H1 (cell line): ENCODE data around the gene CENPA. TPM values are rescaled to one million over a fixed set of nuclear protein-coding genes. Genes with fewer than 3 reads are reported as not detected.

Source experiments
- CTCF ChIA-PET: fragments of 300-600 bp; sonication (Branson Sonifier 250); formaldehyde crosslinking; loops from one replicate; lab custom pipeline; 2021; ENCODE audit not compliant: partially characterized antibody; lab: Charles Lee
- POLR2A ChIA-PET: fragments of 300-600 bp; sonication (Branson Sonifier 250); formaldehyde crosslinking; loops from one replicate; lab custom pipeline; 2021; ENCODE audit warnings: inconsistent platforms; ENCODE audit not compliant: partially characterized antibody; lab: Charles Lee
- DNase-seq, 2 experiments: peaks; one replicate each; pipeline versions ENCODE4 v3.0.0 to v3.0.0-alpha.2; 2010 to 2022; ENCODE audit warnings: low spot score in 2 of 2, low read depth in 1 of 2, mixed read lengths in 1 of 2
- FAIRE-seq: peaks from 2 replicates; lab custom pipeline; 2011; peaks lifted over from hg19 to GRCh38; lab: Jason Lieb, UNC
- H2AFZ ChIP-seq: 2 replicates; pipeline ENCODE4 v1.8.1; 2012; ENCODE audit warnings: low read length, inconsistent platforms
- H2AK5ac ChIP-seq: 2 replicates; pipeline ENCODE4 v1.6.1; 2013; ENCODE audit warnings: low read depth, low read length
- H2BK120ac ChIP-seq: replicated peaks from 2 replicates; pipeline ENCODE3; 2013; ENCODE audit warnings: low read depth, low read length, inconsistent platforms
- H2BK12ac ChIP-seq: 2 replicates; pipeline ENCODE4 v1.6.1; 2013; ENCODE audit warnings: low read depth, low read length
- H2BK15ac ChIP-seq: 2 replicates; pipeline ENCODE4 v1.6.1; 2013; ENCODE audit warnings: low read length
- H2BK20ac ChIP-seq: 2 replicates; pipeline ENCODE4 v1.6.1; 2013; ENCODE audit warnings: low read length
- H2BK5ac ChIP-seq: 2 replicates; pipeline ENCODE4 v1.6.1; 2013; ENCODE audit warnings: low read depth, low read length
- H3K14ac ChIP-seq: 2 replicates; pipeline ENCODE4 v1.6.1; 2013; ENCODE audit warnings: inconsistent platforms; ENCODE audit not compliant: insufficient read length
- H3K18ac ChIP-seq: 2 replicates; pipeline ENCODE4 v1.6.1; 2013; ENCODE audit warnings: low read length; ENCODE audit errors: extremely low read depth
- H3K23ac ChIP-seq: 2 replicates; pipeline ENCODE4 v1.6.1; 2013; ENCODE audit warnings: inconsistent platforms; ENCODE audit not compliant: insufficient read length
- H3K23me2 ChIP-seq: 2 replicates; pipeline ENCODE4 v1.6.1; 2013; ENCODE audit warnings: low read depth, low read length
- H3K27ac ChIP-seq: 2 replicates; pipeline ENCODE4 v1.6.1; 2011; ENCODE audit warnings: low read depth, low read length, inconsistent platforms
- H3K27me3 ChIP-seq, 4 experiments: replicated peaks in 1 of 4; 1 replicate in 1 of 4; 2 replicates in 3 of 4; pipeline versions ENCODE4 v1.6.1 to v1.8.1; 2011 to 2013; ENCODE audit warnings: low read length in 3 of 4, mild to moderate bottlenecking in 3 of 4, inconsistent platforms in 2 of 4, mixed read lengths in 2 of 4, moderate library complexity in 1 of 4; ENCODE audit not compliant: control insufficient read depth in 3 of 4, insufficient read depth in 3 of 4; ENCODE audit errors: extremely low read depth in 1 of 4
- H3K36me3 ChIP-seq, 4 experiments: 2 replicates each; pipeline versions ENCODE4 v1.6.1 to v1.8.1; 2011 to 2013; ENCODE audit warnings: mild to moderate bottlenecking in 4 of 4, low read length in 3 of 4, moderate library complexity in 2 of 4, control low read depth in 1 of 4, inconsistent platforms in 1 of 4; ENCODE audit not compliant: insufficient read depth in 4 of 4, control insufficient read depth in 2 of 4
- H3K4ac ChIP-seq: replicated peaks from 2 replicates; pipeline ENCODE3; 2013; ENCODE audit warnings: low read length, low read depth, mixed read lengths, inconsistent platforms; ENCODE audit not compliant: insufficient read length
- H3K4me1 ChIP-seq, 4 experiments: replicated peaks in 1 of 4; 1 replicate in 1 of 4; 2 replicates in 3 of 4; pipeline versions ENCODE4 v1.6.1 to v1.8.1; 2011 to 2013; ENCODE audit warnings: low read length in 3 of 4, inconsistent platforms in 2 of 4, mixed read lengths in 1 of 4; ENCODE audit not compliant: insufficient read depth in 4 of 4, control insufficient read depth in 3 of 4
- H3K4me2 ChIP-seq, 2 experiments: 2 replicates each; pipeline versions ENCODE4 v1.6.1 to v1.8.1; 2011 to 2013; ENCODE audit warnings: low read depth in 2 of 2, low read length in 2 of 2, control low read depth in 1 of 2, inconsistent platforms in 1 of 2, mild to moderate bottlenecking in 1 of 2; ENCODE audit not compliant: insufficient read depth in 1 of 2
- H3K4me3 ChIP-seq, 4 experiments: fragments of 200-600, 300-600 bp in 1 of 4; sonication (generic), shearing (Covaris generic), sonication (Bioruptor Twin) in 1 of 4; 2 replicates each; pipeline versions ENCODE4 v1.5.1 to v1.8.1; 2011 to 2016; ENCODE audit warnings: low read length in 4 of 4, low read depth in 3 of 4, control low read depth in 2 of 4, inconsistent platforms in 2 of 4, mild to moderate bottlenecking in 2 of 4, mixed read lengths in 1 of 4, moderate library complexity in 1 of 4; ENCODE audit not compliant: insufficient read depth in 2 of 4; ENCODE audit errors: extremely low read depth in 1 of 4
- H3K56ac ChIP-seq: replicated peaks from 2 replicates; pipeline ENCODE3; 2013; ENCODE audit warnings: low read depth, mild to moderate bottlenecking, mixed read lengths, low read length, inconsistent platforms; ENCODE audit not compliant: insufficient read length
- H3K79me1 ChIP-seq: 2 replicates; pipeline ENCODE4 v1.6.1; 2013; ENCODE audit warnings: low read depth, low read length, control low read depth
- H3K79me2 ChIP-seq, 2 experiments: 2 replicates each; pipeline versions ENCODE4 v1.6.1 to v1.8.1; 2012 to 2013; ENCODE audit warnings: low read length in 2 of 2, mild to moderate bottlenecking in 2 of 2, inconsistent platforms in 1 of 2; ENCODE audit not compliant: insufficient read depth in 2 of 2, control insufficient read depth in 1 of 2
- H3K9ac ChIP-seq, 4 experiments: replicated peaks in 1 of 4; 1 replicate in 1 of 4; 2 replicates in 3 of 4; pipeline versions ENCODE4 v1.6.1 to v1.8.1; 2011 to 2013; ENCODE audit warnings: low read depth in 3 of 4, low read length in 3 of 4, control low read depth in 2 of 4, mild to moderate bottlenecking in 2 of 4, moderate library complexity in 2 of 4, inconsistent platforms in 1 of 4; ENCODE audit errors: extremely low read depth in 1 of 4
- H3K9me3 ChIP-seq, 2 experiments: 2 replicates each; pipeline versions ENCODE4 v1.6.1 to v1.8.1; 2012 to 2013; ENCODE audit warnings: mild to moderate bottlenecking in 2 of 2, moderate library complexity in 2 of 2, control low read depth in 1 of 2, inconsistent platforms in 1 of 2, low read depth in 1 of 2, low read length in 1 of 2, mixed read lengths in 1 of 2; ENCODE audit not compliant: insufficient read depth in 2 of 2
- H4K20me1 ChIP-seq, 2 experiments: replicated peaks in 1 of 2; 2 replicates each; pipeline versions ENCODE3 to v1.8.1; 2011 to 2013; ENCODE audit warnings: inconsistent platforms in 2 of 2, low read length in 2 of 2, mild to moderate bottlenecking in 1 of 2; ENCODE audit not compliant: insufficient read depth in 2 of 2, control insufficient read depth in 1 of 2
- H4K5ac ChIP-seq: 2 replicates; pipeline ENCODE4 v1.6.1; 2013; ENCODE audit warnings: low read length, low read depth, mixed read lengths, inconsistent platforms; ENCODE audit not compliant: insufficient read length
- H4K8ac ChIP-seq: 2 replicates; pipeline ENCODE4 v1.8.0; 2013; ENCODE audit warnings: mild to moderate bottlenecking, moderate library complexity, low read length, inconsistent platforms; ENCODE audit not compliant: insufficient read depth; ENCODE audit errors: extremely low read depth
- H4K91ac ChIP-seq: replicated peaks from 2 replicates; pipeline ENCODE3; 2013; ENCODE audit warnings: low read length, mixed read lengths, inconsistent platforms; ENCODE audit not compliant: insufficient read length
- CBX5 ChIP-seq: fragments of 300-800, 300-1000 bp; sonication (generic); IDR thresholded peaks from 2 replicates; pipeline ENCODE4 v1.7.1; 2016; ENCODE audit warnings: antibody characterized with exemption, low read length, low read depth
- CEBPB ChIP-seq: IDR thresholded peaks from 2 replicates; pipeline ENCODE4 v1.6.1; 2012; ENCODE audit warnings: low read depth, low read length
- GABPA ChIP-seq: IDR thresholded peaks from 2 replicates; pipeline ENCODE4 v1.6.1; 2011; ENCODE audit warnings: mild to moderate bottlenecking, low read length, moderate library complexity, borderline replicate concordance; ENCODE audit not compliant: insufficient read depth
- JUN ChIP-seq: IDR thresholded peaks from 2 replicates; pipeline ENCODE4 v1.6.1; 2011; ENCODE audit warnings: low read depth, mild to moderate bottlenecking, improper control_type of control experiment, low read length
- JUND ChIP-seq: IDR thresholded peaks from 2 replicates; pipeline ENCODE4 v1.6.1; 2011; ENCODE audit warnings: mild to moderate bottlenecking, improper control_type of control experiment, low read length
- SP1 ChIP-seq: IDR thresholded peaks from 2 replicates; pipeline ENCODE4 v1.6.1; 2011; ENCODE audit warnings: low read depth, low read length
- WGBS, 2 experiments: shearing (Covaris generic) in 1 of 2; methylation state at CpG; one replicate each; pipeline versions ENCODE4 v1.1.6 to v1.1.7; 2013 to 2015; ENCODE audit warnings: low lambda C conversion rate in 2 of 2, mixed read lengths in 2 of 2, inconsistent platforms in 1 of 2, low coverage in 1 of 2, missing lambda C conversion rate in 1 of 2; ENCODE audit not compliant: insufficient replicate concordance in 2 of 2, insufficient coverage in 1 of 2, insufficient read length in 1 of 2; ENCODE audit errors: extremely low coverage in 1 of 2, missing lambda C conversion rate in 1 of 2; 5-methylcytosine and 5-hydroxymethylcytosine counted together
- polyA plus RNA-seq, 7 experiments: library from polyadenylated mRNA; depleted of rRNA in 3 of 7; stranded (reverse) in 5 of 7; unstranded in 2 of 7; fragments of >200 nt in 5 of 7; fragments of 200-250 nt in 2 of 7; gene quantifications; 1 replicate in 5 of 7; 2 replicates in 1 of 7; 4 replicates in 1 of 7; pipeline versions ENCODE4 v1.2.1 to v1.2.3, GENCODE V29; 2011 to 2013; ENCODE audit warnings: missing spikeins in 2 of 7, mixed read lengths in 2 of 7
- total RNA-seq: library from RNA; stranded (reverse); fragmentation: NEBNext Ultra II Directional; extraction: Animal tissue kit (Norgen Biotek cat#: 25700); gene quantifications from 2 replicates; pipeline ENCODE4 v1.2.1, GENCODE V29; 2021
- TF ChIP-seq, protein P1 (sequence below): IDR thresholded peaks from 2 replicates; pipeline ENCODE4 v1.6.1; 2011; ENCODE audit warnings: low read depth, mild to moderate bottlenecking, low read length; ENCODE audit not compliant: insufficient read depth

CENPA gene
- total and polyA plus RNA-seq, 2 of the 8 experiments (the other 6 are each of a cell fraction or from before 2014, with no cell fraction given), result 19.4 to 30.9 TPM

DNA sequence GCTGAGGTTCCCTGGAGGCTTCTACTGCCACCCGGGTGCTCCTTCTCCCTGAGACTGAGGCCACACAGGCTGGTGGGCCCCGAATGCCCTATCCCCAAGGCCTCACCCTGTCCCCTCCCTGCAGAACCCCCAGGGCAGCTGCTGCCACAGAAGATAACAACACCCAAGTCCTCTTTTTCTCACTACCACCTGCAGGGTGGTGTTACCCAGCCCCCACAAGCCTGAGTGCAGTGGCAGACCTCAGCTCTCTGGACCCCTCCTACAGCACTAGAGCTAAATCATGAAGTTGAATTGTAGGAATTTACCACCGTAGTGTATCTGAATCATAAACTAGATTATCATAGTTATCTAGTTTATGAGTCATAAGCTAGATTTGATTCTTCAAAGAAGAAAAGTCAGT is 7.3 kb upstream of the CENPA start:
- Histone ChIP-seq H3K14ac (no peak overlapping the region), H3K27me3 (no peaks in the 10 kb centered on the region), H3K4ac (no peak overlapping the region), H2BK15ac (no peak overlapping the region), H3K18ac (no peak overlapping the region), H3K9me3 (no peaks in the 10 kb centered on the region), H3K27ac (no peak overlapping the region), H3K4me3 (no peak overlapping the region), H3K79me2 (no peaks in the 10 kb centered on the region), H4K8ac (no peak overlapping the region), H3K36me3 (peaks cover 5 to 7% (median 6%) of the 10 kb centered on the region in 4 experiments; a peak in 4 of 8 replicates), H3K56ac (no peak overlapping the region), H3K4me2 (no peak overlapping the region), H3K23ac (no peak overlapping the region), H3K79me1 (peaks cover 2% of the 10 kb centered on the region; the same call in 1 of the 2 replicates), H2BK20ac (no peak overlapping the region), H4K20me1 (no peaks in the 10 kb centered on the region), H2BK12ac (no peak overlapping the region), H2BK120ac (no peak overlapping the region), H2AFZ (no peak overlapping the region), H3K4me1 (no peaks in the 10 kb centered on the region), H2AK5ac (no peak overlapping the region), H3K9ac (no peak overlapping the region), H2BK5ac (no peak overlapping the region), H3K23me2 (no peaks in the 10 kb centered on the region), H4K5ac (no peak overlapping the region), H4K91ac (no peak overlapping the region)
- POLR2A ChIA-PET, result no interaction called here
- 80% methylated on average over 3 of the region's 3 CpGs; no CpG with 5 or more reads in 1 of the 2 experiments for WGBS, 2 experiments
- FAIRE-seq (no peak), DNase-seq (no peak)
- TF ChIP-seq CEBPB, result no peak
- TF ChIP-seq GABPA, result no peak
- TF ChIP-seq, protein P1, sequence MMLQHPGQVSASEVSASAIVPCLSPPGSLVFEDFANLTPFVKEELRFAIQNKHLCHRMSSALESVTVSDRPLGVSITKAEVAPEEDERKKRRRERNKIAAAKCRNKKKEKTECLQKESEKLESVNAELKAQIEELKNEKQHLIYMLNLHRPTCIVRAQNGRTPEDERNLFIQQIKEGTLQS, result no peak
- no peak for TF ChIP-seq SP1
- no peak for TF ChIP-seq JUND
- no peak for TF ChIP-seq JUN
- TF ChIP-seq CBX5, result no peak
- CTCF ChIA-PET, result interaction anchor here (0.8 to 1.1 kb wide), 2 partner anchors 9 to 238 kb away, joined by 3 to 5 read pairs; no protein-coding TSS in a partner anchor
